ENCODE results near the gene NADSYN1.

The NADSYN1 gene

DNA sequence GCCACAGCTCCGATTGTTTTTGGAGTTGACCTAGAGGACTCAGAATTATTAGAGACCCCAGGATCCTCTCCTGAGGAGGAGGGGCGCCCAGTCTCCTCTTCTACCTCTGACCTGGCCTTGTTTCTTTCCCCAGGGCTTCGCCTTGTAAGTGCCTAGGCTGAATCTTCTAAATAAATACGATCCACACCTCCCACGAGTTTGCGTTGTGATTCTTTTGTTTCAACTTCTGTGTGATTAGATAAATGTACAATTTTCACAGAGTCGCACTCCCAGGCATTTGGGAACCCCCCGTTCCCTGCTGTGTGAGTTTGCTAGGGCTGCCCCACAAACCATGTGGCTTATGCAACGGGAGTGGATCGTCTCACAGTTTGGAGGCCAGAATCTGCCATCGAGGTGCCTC is 86.0 kb downstream of the NADSYN1 start:
- no peak for TF ChIP-seq GATA2 (IDR thresholded peaks at IDR 0.05; ENCODE audit: low read depth, low read length)
- no peak for TF ChIP-seq GATA3 (IDR thresholded peaks at IDR 0.05; ENCODE audit: low read depth, low read length)

DNA sequence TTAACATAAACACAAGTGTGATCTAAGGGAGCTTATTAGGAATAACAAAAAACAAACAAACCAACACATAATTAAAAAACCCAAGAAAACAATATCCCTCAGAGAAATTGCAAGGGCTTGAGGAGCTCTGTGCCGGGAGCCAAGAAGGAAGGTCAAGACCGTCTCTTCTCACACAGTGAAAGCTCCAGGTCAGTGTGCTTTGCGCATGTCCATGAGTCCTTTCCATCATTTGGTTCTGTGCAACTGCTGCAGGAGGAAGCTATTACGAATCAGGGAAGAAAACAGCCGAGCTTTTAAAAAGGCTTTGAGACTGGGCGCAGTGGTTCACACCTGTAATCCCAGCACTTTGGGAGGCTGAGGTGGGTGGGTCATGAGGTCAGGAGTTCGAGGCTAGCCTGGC is 89.4 kb downstream of the NADSYN1 start:
- TF ChIP-seq GATA3 (IDR thresholded peaks at IDR 0.05; ENCODE audit: low read depth, low read length), result no peak

GRCh38 chr11:71542879-71543777 is 90.1 kb downstream of the NADSYN1 start:
- TF ChIP-seq GATA2 (IDR thresholded peaks at IDR 0.05; ENCODE audit: low read depth, low read length) (no peak), GATA3 (IDR thresholded peaks at IDR 0.05; ENCODE audit: low read depth, low read length) (no peak)

DNA sequence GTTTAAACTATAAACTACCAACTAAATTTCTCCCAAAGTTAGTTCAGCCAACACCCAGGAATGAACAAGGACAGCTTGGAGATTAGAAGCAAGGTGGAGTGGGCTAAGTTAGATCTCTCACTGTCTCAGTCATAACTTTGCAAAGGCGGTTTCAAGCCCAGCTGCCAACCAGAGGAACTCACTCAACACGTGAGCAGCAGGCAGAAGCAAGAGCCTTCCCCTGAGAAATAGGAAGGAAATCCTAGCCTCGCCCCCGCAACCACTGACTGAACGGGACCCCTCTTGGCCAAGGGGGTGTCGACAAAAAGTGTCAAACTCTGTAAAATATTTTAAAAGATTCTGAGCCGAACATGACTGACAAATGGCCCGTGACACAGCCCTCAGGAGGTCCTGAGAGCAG is 90.9 kb downstream of the NADSYN1 start:
- no peak for TF ChIP-seq GATA3 (IDR thresholded peaks at IDR 0.05; ENCODE audit: low read depth, low read length)

DNA sequence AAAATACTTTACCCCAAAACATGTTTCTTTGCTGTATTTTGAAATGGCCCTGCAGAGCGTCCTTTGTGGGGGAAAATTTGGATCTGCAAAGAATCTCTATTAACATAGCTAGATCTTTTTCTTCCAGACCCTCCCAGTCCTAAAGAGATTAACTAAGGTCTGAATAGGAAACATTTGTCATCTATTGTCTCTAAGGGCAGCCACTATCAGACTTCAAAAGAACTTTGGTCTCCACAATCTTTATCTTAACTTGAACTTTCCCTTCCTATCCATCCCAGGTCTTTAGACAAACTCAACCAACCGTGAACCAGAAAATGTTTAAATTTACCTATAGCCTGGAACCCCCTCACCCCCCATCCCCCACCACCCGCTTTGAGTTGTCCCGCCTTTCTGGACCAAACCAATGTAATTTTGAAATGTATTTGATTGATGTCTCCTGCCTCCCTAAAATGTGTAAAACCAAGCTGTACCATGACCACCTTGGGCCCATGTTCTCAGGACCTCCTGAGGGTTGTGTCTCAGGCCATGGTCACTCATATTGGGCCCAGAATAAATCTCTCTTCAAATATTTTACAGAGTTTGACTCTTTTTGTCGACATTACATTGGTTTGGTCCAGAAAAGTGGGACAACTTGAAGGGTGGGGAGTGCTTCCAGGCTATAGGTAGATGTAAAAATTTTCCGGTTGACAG is 91.7 kb downstream of the NADSYN1 start:
- TF ChIP-seq GATA2 (IDR thresholded peaks at IDR 0.05; ENCODE audit: low read depth, low read length), result no peak
- TF ChIP-seq GATA3 (IDR thresholded peaks at IDR 0.05; ENCODE audit: low read depth, low read length), result no peak

GRCh38 chr11:71545405-71545966 is 92.5 kb downstream of the NADSYN1 start:
- TF ChIP-seq GATA2 (IDR thresholded peaks at IDR 0.05; ENCODE audit: low read depth, low read length) (no peak), GATA3 (IDR thresholded peaks at IDR 0.05; ENCODE audit: low read depth, low read length) (no peak)

- TF ChIP-seq GATA2 (IDR thresholded peaks at IDR 0.05; ENCODE audit: low read depth, low read length), result no peak
- no peak for TF ChIP-seq GATA3 (IDR thresholded peaks at IDR 0.05; ENCODE audit: low read depth, low read length)
These were observed 95.1 kb downstream of the NADSYN1 start, which contains the start of gene KRTAP5-9 for GRCh38 chr11:71548120-71548519. KRTAP5-9 (plus strand) TSS chr11:71548420; CDS start chr11:71548658, 238 bp downstream.

GRCh38 chr11:71548716-71549151 is 95.7 kb downstream of the NADSYN1 start:
- no peak for TF ChIP-seq GATA2 (IDR thresholded peaks at IDR 0.05; ENCODE audit: low read depth, low read length)
- no peak for TF ChIP-seq GATA3 (IDR thresholded peaks at IDR 0.05; ENCODE audit: low read depth, low read length)
